Measurements from ENCODE around the gene EXOC6B. TPM values are rescaled to one million over a fixed set of nuclear protein-coding genes. Genes with fewer than 3 reads are reported as not detected.

Gene EXOC6B
- total and polyA plus RNA-seq, 11 donors, result 18.4 to 192 (median 143) TPM

GRCh38 chr2:72325592-72326422, 500.0 kb downstream of the EXOC6B start:
- Histone ChIP-seq H3K27me3 (no peaks in the 10 kb centered on the region), H3K9me3 (peaks cover 0 to 4% (median 0%) of the 10 kb centered on the region in 12 donors), H3K36me3 (peaks cover 0 to 10% (median 0%) of the 10 kb centered on the region in 9 donors), H3K27ac (no peak overlapping the region), H3K4me1 (peaks cover 0 to 3% (median 0%) of the 10 kb centered on the region in 12 donors), H3K4me3 (no peak overlapping the region)
- intact Hi-C loops (cut with DNase I), result no loop called here
- peak in 3 of 4 donors; percentile 18 to 39 (median 34) for ATAC-seq
- 68 to 81% (median 75%) methylated on average over 8 of the region's 8 CpGs for WGBS, 4 donors
- TF ChIP-seq CTCF (IDR thresholded peaks at IDR 0.05), result peak in 11 of 12 donors; percentile 33 to 63 (median 50)
- TF ChIP-seq POLR2A (IDR thresholded peaks at IDR 0.05), result no peak
- DNase-seq, result no peak

GRCh38 chr2:72316774-72317173, 509.1 kb downstream of the EXOC6B start:
- intact Hi-C loops (cut with DNase I), result loop anchor here in 1 of 10 donors (10.0 kb wide), 1 partner anchor 112 kb away; no protein-coding TSS in a partner anchor
- ATAC-seq (peak in 3 of 4 donors; percentile 58 to 79 (median 67)), DNase-seq (no peak)
- Histone ChIP-seq H3K9me3 (no peaks in the 10 kb centered on the region), H3K36me3 (no peaks in the 10 kb centered on the region), H3K4me3 (no peak overlapping the region), H3K27ac (no peak overlapping the region), H3K27me3 (no peaks in the 10 kb centered on the region), H3K4me1 (peaks cover 0 to 15% (median 2%) of the 10 kb centered on the region in 12 donors)
- TF ChIP-seq POLR2A (IDR thresholded peaks at IDR 0.05) (no peak), CTCF (IDR thresholded peaks at IDR 0.05) (no peak)

GRCh38 chr2:72300147-72300684, 525.6 kb downstream of the EXOC6B start:
- 93 to 96% (median 95%) methylated on average over 5 to 9 of the region's 9 CpGs for WGBS, 4 donors
- no peaks in the 10 kb centered on the region for H3K27me3 ChIP-seq
- peaks cover 0 to 19% (median 0%) of the 10 kb centered on the region in 12 donors for H3K9me3 ChIP-seq
- no peaks in the 10 kb centered on the region for H3K4me1 ChIP-seq
- H3K4me3 ChIP-seq, result no peak overlapping the region
- intact Hi-C loops (cut with DNase I), result no loop called here
- H3K36me3 ChIP-seq, result no peaks in the 10 kb centered on the region
- DNase-seq (peak in 1 of 5 donors; percentile 32), ATAC-seq (no peak)
- H3K27ac ChIP-seq, result no peak overlapping the region
- TF ChIP-seq CTCF (IDR thresholded peaks at IDR 0.05), result no peak
- no peak for TF ChIP-seq POLR2A (IDR thresholded peaks at IDR 0.05)

- H3K9me3 ChIP-seq, result peaks cover 0 to 11% (median 0%) of the 10 kb centered on the region in 12 donors
- peaks cover 0 to 3% (median 0%) of the 10 kb centered on the region in 12 donors for H3K4me1 ChIP-seq
- TF ChIP-seq POLR2A (IDR thresholded peaks at IDR 0.05) (no peak), CTCF (IDR thresholded peaks at IDR 0.05) (no peak)
- no peaks in the 10 kb centered on the region for H3K27me3 ChIP-seq
- H3K4me3 ChIP-seq, result no peak overlapping the region
- 67 to 86% (median 75%) methylated on average over 1 of the region's 1 CpG for WGBS, 4 donors
- intact Hi-C loops (cut with DNase I), result no loop called here
- H3K27ac ChIP-seq, result no peak overlapping the region
- no peaks in the 10 kb centered on the region for H3K36me3 ChIP-seq
- no peak for DNase-seq
- ATAC-seq, result no peak
Observed at GRCh38 chr2:72293620-72294019, 532.2 kb downstream of the EXOC6B start.

Measured in heart left ventricle (tissue), 16 donors.